GM19455 (cell line): ENCODE data around the gene CFAP161.
"Not testable (repeated sequence)": the region's sequence is repeated elsewhere in the genome, so short reads cannot be mapped to it uniquely, and the experiment has no call there.

Experiments used
- ATAC-seq: cut with Tn5 transposase; IDR thresholded peaks from one replicate; pipeline ENCODE4 v1.9.1; 2021; ENCODE audit not compliant: unreplicated experiment

The CFAP161 gene

GRCh38 chr15:81157195-81157938 is 23.3 kb downstream of the CFAP161 start:
- ATAC-seq = no peak

- ATAC-seq = no peak
These were observed 23.8 kb downstream of the CFAP161 start for GRCh38 chr15:81157939-81158223.

- ATAC-seq = not testable (repeated sequence)
These were observed 24.5 kb downstream of the CFAP161 start for GRCh38 chr15:81158561-81158960.

GRCh38 chr15:81160312-81161159 is 26.5 kb downstream of the CFAP161 start:
- ATAC-seq = no peak

GRCh38 chr15:81161160-81161673 is 27.1 kb downstream of the CFAP161 start:
- no peak for ATAC-seq

GRCh38 chr15:81161851-81162250 is 27.8 kb downstream of the CFAP161 start:
- ATAC-seq = no peak

- no peak for ATAC-seq
These were observed 30.1 kb downstream of the CFAP161 start for GRCh38 chr15:81163961-81164800.

- no peak for ATAC-seq
These were observed 31.5 kb downstream of the CFAP161 start for GRCh38 chr15:81165535-81165934.

GRCh38 chr15:81166636-81167305 is 32.7 kb downstream of the CFAP161 start:
- ATAC-seq = no peak

- ATAC-seq = no peak
These were observed 34.1 kb downstream of the CFAP161 start for GRCh38 chr15:81168131-81168526.

GRCh38 chr15:81168644-81169043 is 34.6 kb downstream of the CFAP161 start:
- ATAC-seq = no peak

- ATAC-seq = no peak
These were observed 36.4 kb downstream of the CFAP161 start for GRCh38 chr15:81170511-81170910.

- ATAC-seq = no peak
These were observed 37.2 kb downstream of the CFAP161 start for GRCh38 chr15:81171286-81171685.

- ATAC-seq = no peak
These were observed 40.2 kb downstream of the CFAP161 start for GRCh38 chr15:81174125-81174791.

GRCh38 chr15:81174792-81175327 is 40.8 kb downstream of the CFAP161 start:
- ATAC-seq = no peak

- ATAC-seq = no peak
These were observed 41.4 kb downstream of the CFAP161 start for GRCh38 chr15:81175496-81175895.

- ATAC-seq = no peak
These were observed 42.3 kb downstream of the CFAP161 start for GRCh38 chr15:81176291-81176893.

GRCh38 chr15:81178365-81178764 is 44.3 kb downstream of the CFAP161 start:
- ATAC-seq = no peak

- no peak for ATAC-seq
These were observed 47.1 kb downstream of the CFAP161 start for GRCh38 chr15:81181220-81181619.
